GM18951 (cell line): Measurements from ENCODE around the gene KDM2B.
"Not testable (repeated sequence)": the region's sequence is repeated elsewhere in the genome, so short reads cannot be mapped to it uniquely, and the experiment has no call there.

ENCODE experiments used
- POLR2A ChIP-seq: IDR thresholded peaks from 4 replicates; pipeline ENCODE4 v1.6.1; 2011; ENCODE audit warnings: mild to moderate bottlenecking; ENCODE audit not compliant: insufficient read length, insufficient read depth; ENCODE audit errors: extremely low read depth
- in situ Hi-C: fragments of 300-500 bp; cut with MboI; formaldehyde crosslinking; loops from one replicate; pipeline ENCODE4 v1.12.0; 2022; ENCODE audit warnings: low sequenced_read_pairs, mixed read lengths, inconsistent platforms; ENCODE audit not compliant: unreplicated experiment

KDM2B gene

GRCh38 chr12:121413917-121414316 lies 166.9 kb downstream of the KDM2B start:
- TF ChIP-seq POLR2A = no peak
- in situ Hi-C loops = no loop called here

- in situ Hi-C loops = no loop called here
- TF ChIP-seq POLR2A = no peak
These were observed 175.6 kb downstream of the KDM2B start for GRCh38 chr12:121405211-121405610.

- TF ChIP-seq POLR2A = no peak
These were observed 176.1 kb downstream of the KDM2B start for GRCh38 chr12:121404734-121405133.

GRCh38 chr12:121403721-121404120 lies 177.1 kb downstream of the KDM2B start:
- in situ Hi-C loops = no loop called here
- no peak for TF ChIP-seq POLR2A

More at GRCh38 chr12:121404734-121405133, 176.1 kb downstream of the KDM2B start:
- in situ Hi-C loops = no loop called here

- peak; percentile 36 for TF ChIP-seq POLR2A
These were observed 180.3 kb downstream of the KDM2B start for GRCh38 chr12:121400332-121401139.

GRCh38 chr12:121399391-121400331 lies 181.2 kb downstream of the KDM2B start, which contains the start of gene RNF34:
Gene RNF34 (plus strand): TSS chr12:121400118. CDS start chr12:121400213, 95 bp downstream.
- in situ Hi-C loops = no loop called here
- peak; percentile 99 for TF ChIP-seq POLR2A

More at GRCh38 chr12:121400332-121401139, 180.3 kb downstream of the KDM2B start:
- in situ Hi-C loops = no loop called here

- TF ChIP-seq POLR2A = no peak
These were observed 182.5 kb downstream of the KDM2B start for GRCh38 chr12:121398355-121398754.

GRCh38 chr12:121397521-121397920 lies 183.3 kb downstream of the KDM2B start:
- in situ Hi-C loops = no loop called here
- no peak for TF ChIP-seq POLR2A

More at GRCh38 chr12:121398355-121398754, 182.5 kb downstream of the KDM2B start:
- in situ Hi-C loops = no loop called here

GRCh38 chr12:121392325-121392716 lies 188.5 kb downstream of the KDM2B start:
- in situ Hi-C loops = no loop called here
- no peak for TF ChIP-seq POLR2A

- in situ Hi-C loops = no loop called here
- no peak for TF ChIP-seq POLR2A
These were observed 189.1 kb downstream of the KDM2B start for GRCh38 chr12:121391619-121392324.

GRCh38 chr12:121390856-121391255 lies 190.0 kb downstream of the KDM2B start:
- TF ChIP-seq POLR2A = no peak
- in situ Hi-C loops = no loop called here

GRCh38 chr12:121388421-121388981 lies 192.3 kb downstream of the KDM2B start:
- TF ChIP-seq POLR2A = no peak
- in situ Hi-C loops = no loop called here

GRCh38 chr12:121384891-121385290 lies 195.9 kb downstream of the KDM2B start:
- in situ Hi-C loops = not testable (repeated sequence)
